Uterus (tissue), 4 donors: ENCODE results near the gene DDR2. TPM values are rescaled to one million over a fixed set of nuclear protein-coding genes. Genes with fewer than 3 reads are reported as not detected.

Source experiments
- DNase-seq, 2 donors: peaks; one replicate each; pipeline ENCODE4 v3.0.0-alpha.2; 2019 to 2020
- H3K27ac ChIP-seq, 2 donors: fragments of 200-600 bp; sonication (generic); 1 replicate in 1 of 2; 2 replicates in 1 of 2; pipeline ENCODE4 v1.5.1; 2016 to 2018
- H3K27me3 ChIP-seq, 2 donors: fragments of 200-600 bp; sonication (generic); one replicate each; pipeline ENCODE4 v1.5.1; 2018 to 2019; ENCODE audit warnings: control low read depth in 1 of 2
- H3K36me3 ChIP-seq, 2 donors: fragments of 200-600 bp; sonication (generic); one replicate each; pipeline ENCODE4 v1.5.1; 2019; ENCODE audit warnings: control low read depth in 1 of 2
- H3K4me1 ChIP-seq, 2 donors: fragments of 200-600 bp; sonication (generic); one replicate each; pipeline ENCODE4 v1.5.1; 2018 to 2019; ENCODE audit warnings: control low read depth in 1 of 2
- H3K4me3 ChIP-seq, 2 donors: fragments of 200-600 bp; sonication (generic); 1 replicate in 1 of 2; 2 replicates in 1 of 2; pipeline ENCODE4 v1.5.1; 2018 to 2019; ENCODE audit warnings: mild to moderate bottlenecking in 1 of 2
- H3K9me3 ChIP-seq, 2 donors: fragments of 200-600 bp; sonication (generic); one replicate each; pipeline ENCODE4 v1.5.1; 2019; ENCODE audit warnings: control low read depth in 1 of 2
- POLR2A ChIP-seq, 2 donors: fragments of 450-650 bp; IDR thresholded peaks; one replicate each; pipeline ENCODE4 v1.6.1; 2016; ENCODE audit warnings: antibody characterized with exemption in 2 of 2, mild to moderate bottlenecking in 1 of 2, moderate library complexity in 1 of 2
- intact Hi-C: fragments of 100-400 bp; cut with DNase I; formaldehyde crosslinking; loops from one replicate; pipeline ENCODE4 v1.15.1; 2023; ENCODE audit warnings: low total_unique reads
- total RNA-seq, 4 donors: library from RNA; depleted of rRNA in 3 of 4; stranded (reverse); fragments of >200 nt in 3 of 4; gene quantifications; one replicate each; pipeline versions ENCODE4 v1.1.0 to v1.2.4, GENCODE V29; 2014 to 2023
- TF ChIP-seq, protein P1 (sequence below), 4 experiments: fragments of 200-600 bp in 2 of 4; fragments of 450-650 bp in 2 of 4; sonication (generic) in 2 of 4; IDR thresholded peaks; one replicate each; pipeline ENCODE4 v1.5.1; 2016 to 2019; ENCODE audit warnings: antibody characterized with exemption in 4 of 4, mild to moderate bottlenecking in 2 of 4, moderate library complexity in 1 of 4
- donor health status: DM: yes; HTN: yes; CAD: no.

The DDR2 gene
- total RNA-seq, 4 donors from 2014 or later: 40.0 to 134 (median 74.7) TPM

DNA sequence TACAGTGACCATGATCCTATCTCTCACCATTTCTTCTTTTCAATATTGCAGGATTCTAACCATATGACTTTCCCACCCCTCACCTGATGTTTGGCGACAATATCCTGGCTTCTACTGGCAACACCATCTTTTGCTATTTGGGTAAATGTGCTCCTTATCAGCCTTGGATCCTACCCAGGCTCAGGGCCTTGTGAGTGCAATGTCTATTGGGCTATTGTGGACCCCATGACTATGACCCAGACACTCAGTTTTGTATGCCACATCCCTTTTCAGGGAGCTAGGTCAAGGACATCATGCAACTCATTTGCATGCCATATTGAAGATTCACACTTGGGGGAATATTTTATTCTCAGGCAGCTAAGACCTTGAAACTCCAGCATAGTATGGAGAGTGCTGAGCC is 67.9 kb downstream of the DDR2 start:
- Histone ChIP-seq H3K27me3 (no peaks in the 10 kb centered on the region), H3K9me3 (no peaks in the 10 kb centered on the region), H3K4me3 (no peak overlapping the region), H3K36me3 (no peaks in the 10 kb centered on the region), H3K4me1 (peaks cover 6 to 21% of the 10 kb centered on the region in 2 donors), H3K27ac (no peak overlapping the region)
- no peak for TF ChIP-seq POLR2A (IDR thresholded peaks at IDR 0.05)
- TF ChIP-seq, protein P1, sequence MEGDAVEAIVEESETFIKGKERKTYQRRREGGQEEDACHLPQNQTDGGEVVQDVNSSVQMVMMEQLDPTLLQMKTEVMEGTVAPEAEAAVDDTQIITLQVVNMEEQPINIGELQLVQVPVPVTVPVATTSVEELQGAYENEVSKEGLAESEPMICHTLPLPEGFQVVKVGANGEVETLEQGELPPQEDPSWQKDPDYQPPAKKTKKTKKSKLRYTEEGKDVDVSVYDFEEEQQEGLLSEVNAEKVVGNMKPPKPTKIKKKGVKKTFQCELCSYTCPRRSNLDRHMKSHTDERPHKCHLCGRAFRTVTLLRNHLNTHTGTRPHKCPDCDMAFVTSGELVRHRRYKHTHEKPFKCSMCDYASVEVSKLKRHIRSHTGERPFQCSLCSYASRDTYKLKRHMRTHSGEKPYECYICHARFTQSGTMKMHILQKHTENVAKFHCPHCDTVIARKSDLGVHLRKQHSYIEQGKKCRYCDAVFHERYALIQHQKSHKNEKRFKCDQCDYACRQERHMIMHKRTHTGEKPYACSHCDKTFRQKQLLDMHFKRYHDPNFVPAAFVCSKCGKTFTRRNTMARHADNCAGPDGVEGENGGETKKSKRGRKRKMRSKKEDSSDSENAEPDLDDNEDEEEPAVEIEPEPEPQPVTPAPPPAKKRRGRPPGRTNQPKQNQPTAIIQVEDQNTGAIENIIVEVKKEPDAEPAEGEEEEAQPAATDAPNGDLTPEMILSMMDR (IDR thresholded peaks at IDR 0.05): no peak
- intact Hi-C loops: no loop called here
- DNase-seq: no peak

DNA sequence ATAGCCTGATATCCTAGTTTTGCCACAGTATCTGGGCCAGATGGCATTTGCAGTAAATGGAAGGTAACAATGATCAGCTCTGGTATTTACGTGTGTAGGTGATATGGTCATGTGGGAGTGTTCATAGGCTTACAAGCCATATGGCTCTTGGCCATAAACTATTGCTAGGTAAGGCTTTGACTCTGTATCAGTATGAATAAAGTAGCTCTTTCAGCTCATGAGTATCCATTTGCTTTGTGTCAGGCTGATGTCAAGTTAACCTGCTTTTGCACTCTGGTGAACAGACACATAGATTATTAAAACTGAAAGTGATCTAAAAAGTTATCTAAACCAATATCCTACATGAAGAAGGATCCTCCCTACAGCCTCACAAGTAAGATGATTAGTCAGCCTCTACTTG is 69.0 kb downstream of the DDR2 start:
- Histone ChIP-seq H3K27me3 (no peaks in the 10 kb centered on the region), H3K4me1 (peaks cover 6 to 21% of the 10 kb centered on the region in 2 donors), H3K36me3 (no peaks in the 10 kb centered on the region), H3K4me3 (no peak overlapping the region), H3K9me3 (no peaks in the 10 kb centered on the region), H3K27ac (no peak overlapping the region)
- no peak for DNase-seq
- intact Hi-C loops: no loop called here
- TF ChIP-seq, protein P1 (IDR thresholded peaks at IDR 0.05): no peak
- no peak for TF ChIP-seq POLR2A (IDR thresholded peaks at IDR 0.05)

DNA sequence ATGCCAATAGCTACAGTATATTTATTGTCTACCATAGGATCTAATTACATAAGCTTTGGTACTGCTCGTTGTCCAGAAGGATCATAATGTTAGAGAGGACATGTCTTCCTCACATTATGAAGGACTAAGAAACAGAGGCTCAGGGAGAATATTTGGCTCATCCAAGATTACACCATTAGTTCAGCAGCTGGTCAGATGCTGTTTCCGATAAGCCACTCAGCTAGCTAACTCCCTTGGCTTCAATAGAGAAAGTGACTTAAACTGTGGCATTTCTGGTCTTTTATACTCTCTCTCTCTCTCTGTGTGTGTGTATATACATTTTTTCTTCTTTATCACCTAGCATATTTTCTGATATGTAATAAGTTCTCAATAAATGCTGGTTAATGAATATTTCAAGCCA is 70.4 kb downstream of the DDR2 start:
- no peak for TF ChIP-seq POLR2A (IDR thresholded peaks at IDR 0.05)
- TF ChIP-seq, protein P1 (IDR thresholded peaks at IDR 0.05): no peak
- Histone ChIP-seq H3K36me3 (no peaks in the 10 kb centered on the region), H3K9me3 (no peaks in the 10 kb centered on the region), H3K27me3 (no peaks in the 10 kb centered on the region), H3K27ac (no peak overlapping the region), H3K4me1 (peaks cover 6 to 12% of the 10 kb centered on the region in 2 donors), H3K4me3 (no peak overlapping the region)
- no peak for DNase-seq
- intact Hi-C loops: no loop called here

GRCh38 chr1:162703708-162704107 is 71.4 kb downstream of the DDR2 start:
- Histone ChIP-seq H3K27me3 (no peaks in the 10 kb centered on the region), H3K4me1 (peaks cover under 1 to 5% of the 10 kb centered on the region in 2 donors), H3K27ac (no peak overlapping the region), H3K36me3 (no peaks in the 10 kb centered on the region), H3K4me3 (no peak overlapping the region), H3K9me3 (no peaks in the 10 kb centered on the region)
- intact Hi-C loops: no loop called here
- TF ChIP-seq POLR2A (IDR thresholded peaks at IDR 0.05): no peak
- TF ChIP-seq, protein P1 (IDR thresholded peaks at IDR 0.05): no peak
- peak; percentile 44 to 47 for DNase-seq

DNA sequence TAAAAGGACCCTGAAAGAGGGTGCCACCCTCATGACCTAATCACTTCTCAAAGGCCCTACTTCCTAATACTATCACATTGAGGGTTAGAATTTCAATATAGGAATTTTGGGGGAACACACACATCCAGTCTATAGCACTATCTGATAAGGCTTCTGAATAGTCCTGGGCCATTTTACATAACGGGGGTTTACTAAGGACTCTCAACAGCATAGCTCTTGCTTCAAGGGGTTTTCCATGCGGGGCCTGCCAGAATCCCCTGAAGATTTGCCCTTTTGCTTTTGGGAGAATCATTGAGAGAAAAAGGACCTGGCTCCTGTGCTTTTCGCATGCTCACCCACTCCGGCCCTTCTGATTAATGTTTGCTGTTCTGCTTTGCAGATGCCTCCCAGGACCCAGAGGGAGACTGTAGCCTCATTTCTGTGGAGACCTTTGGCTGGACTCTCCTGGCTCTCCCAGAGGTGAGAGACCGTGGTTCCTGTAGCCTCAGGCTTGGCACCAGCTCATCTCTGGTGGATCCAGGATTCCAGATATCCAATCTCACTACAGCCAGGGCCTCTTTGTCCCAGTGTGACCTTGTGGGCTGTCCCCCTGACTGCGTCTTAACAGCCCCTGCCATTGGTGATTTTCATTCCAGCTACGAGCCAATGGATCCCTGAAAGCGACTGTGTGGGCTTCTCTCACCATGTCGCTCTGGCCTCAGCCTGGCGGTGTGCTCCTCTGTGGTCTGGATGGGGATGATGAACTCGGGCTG is 72.6 kb downstream of the DDR2 start:
- no peak for DNase-seq
- intact Hi-C loops: no loop called here

More for the DNA sequence above, 72.6 kb downstream of the DDR2 start:
- Histone ChIP-seq H3K27me3 (no peaks in the 10 kb centered on the region), H3K36me3 (no peaks in the 10 kb centered on the region), H3K4me1 (peaks cover 0 to 13% of the 10 kb centered on the region in 2 donors), H3K27ac (no peak overlapping the region), H3K4me3 (no peak overlapping the region), H3K9me3 (no peaks in the 10 kb centered on the region)
- TF ChIP-seq POLR2A (IDR thresholded peaks at IDR 0.05): no peak
- TF ChIP-seq, protein P1 (IDR thresholded peaks at IDR 0.05): no peak
